Measurements from ENCODE around the gene CRYGN.

- TF ChIP-seq POLR2AphosphoS5 (IDR thresholded peaks at IDR 0.05; ENCODE audit: low read depth, low read length) (no peak), REST (IDR thresholded peaks at IDR 0.05; ENCODE audit: insufficient read depth in 1 of 2, low read depth in 2 of 2, low read length in 2 of 2) (no peak), SIN3A (IDR thresholded peaks at IDR 0.05; ENCODE audit: borderline replicate concordance, insufficient read depth, low read length) (no peak), TAF1 (IDR thresholded peaks at IDR 0.05; ENCODE audit: borderline replicate concordance, insufficient read depth, low read length) (no peak)
Observed at GRCh38 chr7:151469281-151469680, 29.3 kb upstream of the CRYGN start.
